ENCODE results near the gene DHRS7B. TPM values are rescaled to one million over a fixed set of nuclear protein-coding genes. Genes with fewer than 3 reads are reported as not detected.

The DHRS7B gene
- polyA plus RNA-seq, 1 experiment = 12.5 TPM

- Histone ChIP-seq H3K4me3 (ENCODE audit: low read depth, low read length) (no peak overlapping the region), H3K27me3 (ENCODE audit: control insufficient read depth, insufficient read depth, low read length) (no peaks in the 10 kb centered on the region), H3K9me3 (ENCODE audit: control insufficient read depth, insufficient read depth, low read length) (peaks cover 5% of the 10 kb centered on the region; the same call in 1 of the 2 replicates), H3K27ac (ENCODE audit: low read depth, low read length) (no peak overlapping the region)
- POLR2A ChIA-PET = no interaction called here
- no peak for TF ChIP-seq CTCF (IDR thresholded peaks at IDR 0.05; ENCODE audit: low read depth, low read length)
- CTCF ChIA-PET = no interaction called here
- no peak for DNase-seq (ENCODE audit: low read depth, low spot score)
Observed at GRCh38 chr17:21228111-21228510, 101.3 kb downstream of the DHRS7B start.

- POLR2A ChIA-PET = no interaction called here
- Histone ChIP-seq H3K27ac (ENCODE audit: low read depth, low read length) (no peak overlapping the region), H3K9me3 (ENCODE audit: control insufficient read depth, insufficient read depth, low read length) (peaks cover 5% of the 10 kb centered on the region; the same call in 1 of the 2 replicates), H3K27me3 (ENCODE audit: control insufficient read depth, insufficient read depth, low read length) (no peaks in the 10 kb centered on the region), H3K4me3 (ENCODE audit: low read depth, low read length) (no peak overlapping the region)
- CTCF ChIA-PET = no interaction called here
- DNase-seq (ENCODE audit: low read depth, low spot score) = no peak
- no peak for TF ChIP-seq CTCF (IDR thresholded peaks at IDR 0.05; ENCODE audit: low read depth, low read length)
Observed at GRCh38 chr17:21228845-21229244, 102.1 kb downstream of the DHRS7B start.

GRCh38 chr17:21231533-21231932 is 104.8 kb downstream of the DHRS7B start:
- CTCF ChIA-PET = interaction anchor here (2.7 kb wide), 1 partner anchor 102 kb away, joined by 7 read pairs; no protein-coding TSS in a partner anchor
- POLR2A ChIA-PET = no interaction called here
- Histone ChIP-seq H3K9me3 (ENCODE audit: control insufficient read depth, insufficient read depth, low read length) (peaks cover 5% of the 10 kb centered on the region; the same call in 1 of the 2 replicates), H3K4me3 (ENCODE audit: low read depth, low read length) (no peak overlapping the region), H3K27ac (ENCODE audit: low read depth, low read length) (no peak overlapping the region), H3K27me3 (ENCODE audit: control insufficient read depth, insufficient read depth, low read length) (no peaks in the 10 kb centered on the region)
- no peak for DNase-seq (ENCODE audit: low read depth, low spot score)
- TF ChIP-seq CTCF (IDR thresholded peaks at IDR 0.05; ENCODE audit: low read depth, low read length) = no peak

- Histone ChIP-seq H3K9me3 (ENCODE audit: control insufficient read depth, insufficient read depth, low read length) (peaks cover 5% of the 10 kb centered on the region; the same call in 1 of the 2 replicates), H3K4me3 (ENCODE audit: low read depth, low read length) (no peak overlapping the region), H3K27ac (ENCODE audit: low read depth, low read length) (no peak overlapping the region), H3K27me3 (ENCODE audit: control insufficient read depth, insufficient read depth, low read length) (no peaks in the 10 kb centered on the region)
- ChIA-PET CTCF (interaction anchor here (0.6 to 2.7 kb wide), 4 partner anchors 15 to 239 kb away, joined by 3 to 7 read pairs (median 4); no protein-coding TSS in a partner anchor), POLR2A (no interaction called here)
- DNase-seq (ENCODE audit: low read depth, low spot score) = no peak
- no peak for TF ChIP-seq CTCF (IDR thresholded peaks at IDR 0.05; ENCODE audit: low read depth, low read length)
Observed at GRCh38 chr17:21232033-21232749, 105.4 kb downstream of the DHRS7B start.

- H3K27me3 ChIP-seq (ENCODE audit: control insufficient read depth, insufficient read depth, low read length) = peaks cover 6% of the 10 kb centered on the region
- ChIA-PET POLR2A (no interaction called here), CTCF (no interaction called here)
- H3K9me3 ChIP-seq (ENCODE audit: control insufficient read depth, insufficient read depth, low read length) = peaks cover 5% of the 10 kb centered on the region; the same call in 1 of the 2 replicates
- H3K4me3 ChIP-seq (ENCODE audit: low read depth, low read length) = no peak overlapping the region
- TF ChIP-seq CTCF (IDR thresholded peaks at IDR 0.05; ENCODE audit: low read depth, low read length) = no peak
- no peak overlapping the region for H3K27ac ChIP-seq (ENCODE audit: low read depth, low read length)
- no peak for DNase-seq (ENCODE audit: low read depth, low spot score)
Observed at GRCh38 chr17:21233581-21234347, 107.0 kb downstream of the DHRS7B start.
